ENCODE measurements around the gene CTNNA2. TPM values are rescaled to one million over a fixed set of nuclear protein-coding genes. Genes with fewer than 3 reads are reported as not detected.

The CTNNA2 gene
- total and polyA plus RNA-seq, 12 donors: 0.09 to 0.57 (median 0.15) TPM; not detected in 9

- no peaks in the 10 kb centered on the region for H3K36me3 ChIP-seq
- DNase-seq (no peak), ATAC-seq (no peak)
- H3K27ac ChIP-seq: no peak overlapping the region
- WGBS, 2 donors: 52 to 81% methylated on average over 2 of the region's 2 CpGs
- H3K9me3 ChIP-seq: no peaks in the 10 kb centered on the region
- peaks cover 0 to 8% (median 0%) of the 10 kb centered on the region in 9 donors for H3K4me1 ChIP-seq
- H3K4me3 ChIP-seq: no peak overlapping the region
- intact Hi-C loops (cut with DNase I): no loop called here
- H3K27me3 ChIP-seq: no peaks in the 10 kb centered on the region
- TF ChIP-seq CTCF (IDR thresholded peaks at IDR 0.05): no peak
Observed at GRCh38 chr2:79947751-79948150, 434.9 kb downstream of the CTNNA2 start.

- H3K4me3 ChIP-seq: no peak overlapping the region
- no peaks in the 10 kb centered on the region for H3K36me3 ChIP-seq
- ATAC-seq (no peak), DNase-seq (no peak)
- H3K4me1 ChIP-seq: peaks cover 0 to 8% (median 0%) of the 10 kb centered on the region in 9 donors
- TF ChIP-seq CTCF (IDR thresholded peaks at IDR 0.05): no peak
- intact Hi-C loops (cut with DNase I): no loop called here
- H3K9me3 ChIP-seq: no peaks in the 10 kb centered on the region
- no peak overlapping the region for H3K27ac ChIP-seq
- H3K27me3 ChIP-seq: no peaks in the 10 kb centered on the region
- whole genome bisulfite sequencing, 2 donors: 81% methylated on average over 3 of the region's 3 CpGs
Observed at GRCh38 chr2:79950526-79950925, 437.7 kb downstream of the CTNNA2 start.

- intact Hi-C loops (cut with DNase I): no loop called here
- WGBS, 2 donors: 74 to 75% methylated on average over 3 of the region's 3 CpGs
- no peak for TF ChIP-seq CTCF (IDR thresholded peaks at IDR 0.05)
Observed at GRCh38 chr2:79952616-79953015, 439.8 kb downstream of the CTNNA2 start.

GRCh38 chr2:79960035-79960434 is 447.2 kb downstream of the CTNNA2 start:
- intact Hi-C loops (cut with DNase I): no loop called here
- DNase-seq: no peak
- no peak for ATAC-seq

More at GRCh38 chr2:79952616-79953015, 439.8 kb downstream of the CTNNA2 start:
- no peaks in the 10 kb centered on the region for H3K36me3 ChIP-seq
- DNase-seq (no peak), ATAC-seq (no peak)
- no peak overlapping the region for H3K27ac ChIP-seq
- no peaks in the 10 kb centered on the region for H3K9me3 ChIP-seq
- H3K4me1 ChIP-seq: no peaks in the 10 kb centered on the region
- no peak overlapping the region for H3K4me3 ChIP-seq
- no peaks in the 10 kb centered on the region for H3K27me3 ChIP-seq

More at GRCh38 chr2:79960035-79960434, 447.2 kb downstream of the CTNNA2 start:
- Histone ChIP-seq H3K4me1 (no peaks in the 10 kb centered on the region), H3K9me3 (no peaks in the 10 kb centered on the region), H3K27ac (no peak overlapping the region), H3K4me3 (no peak overlapping the region), H3K27me3 (no peaks in the 10 kb centered on the region), H3K36me3 (no peaks in the 10 kb centered on the region)
- TF ChIP-seq CTCF (IDR thresholded peaks at IDR 0.05): no peak

Data from heart right ventricle (tissue), 16 donors.